Measurements from ENCODE around the gene EEF1A2. TPM values are rescaled to one million over a fixed set of nuclear protein-coding genes. Genes with fewer than 3 reads are reported as not detected.

EEF1A2 gene
- total RNA-seq, 4 donors from 2014 or later, result 1.1 to 1.5 TPM; not detected in 2

DNA sequence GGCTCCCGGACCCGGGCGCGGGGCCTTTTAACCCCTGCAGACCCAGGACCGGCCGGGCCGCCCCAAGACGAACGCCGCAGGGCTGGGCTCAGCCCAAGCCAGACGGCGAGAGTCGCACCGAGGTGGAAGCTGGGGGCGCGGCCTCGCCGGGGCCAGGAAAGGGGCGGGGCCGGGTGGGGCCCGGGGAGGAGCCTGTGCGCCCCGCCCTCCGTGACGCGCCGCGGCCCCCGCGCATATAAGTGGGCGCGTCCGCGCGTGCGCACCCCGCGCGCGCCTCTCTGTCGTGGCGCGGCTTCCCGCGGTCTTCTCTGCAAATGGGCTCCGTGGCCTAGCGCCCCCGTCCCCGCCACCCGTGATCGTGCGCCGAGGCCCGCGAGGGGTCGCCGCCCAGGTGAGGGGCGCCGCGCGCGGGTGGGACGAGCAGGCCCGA, 21.6 kb upstream of the EEF1A2 start, which contains the start of gene PPDPF:
Gene PPDPF (plus strand): TSS at position 262 of the 430 bp plus-strand sequence. CDS start 544 bp downstream, outside the sequence.
- DNase-seq, result peak; percentile 80 to 83
- H3K27me3 ChIP-seq, result no peaks in the 10 kb centered on the region
- peak within 1 kb of the TSS; percentile 77 to 94 for H3K4me3 ChIP-seq
- H3K36me3 ChIP-seq, result no peaks in the 10 kb centered on the region
- intact Hi-C loops (cut with DNase I; ENCODE audit: low total_unique reads), result no loop called here
- peaks cover 0 to 26% of the 10 kb centered on the region in 2 donors for H3K4me1 ChIP-seq
- peak within 1 kb of the TSS; percentile 90 to 93 for H3K27ac ChIP-seq
- no peaks in the 10 kb centered on the region for H3K9me3 ChIP-seq
- TF ChIP-seq, protein P1, sequence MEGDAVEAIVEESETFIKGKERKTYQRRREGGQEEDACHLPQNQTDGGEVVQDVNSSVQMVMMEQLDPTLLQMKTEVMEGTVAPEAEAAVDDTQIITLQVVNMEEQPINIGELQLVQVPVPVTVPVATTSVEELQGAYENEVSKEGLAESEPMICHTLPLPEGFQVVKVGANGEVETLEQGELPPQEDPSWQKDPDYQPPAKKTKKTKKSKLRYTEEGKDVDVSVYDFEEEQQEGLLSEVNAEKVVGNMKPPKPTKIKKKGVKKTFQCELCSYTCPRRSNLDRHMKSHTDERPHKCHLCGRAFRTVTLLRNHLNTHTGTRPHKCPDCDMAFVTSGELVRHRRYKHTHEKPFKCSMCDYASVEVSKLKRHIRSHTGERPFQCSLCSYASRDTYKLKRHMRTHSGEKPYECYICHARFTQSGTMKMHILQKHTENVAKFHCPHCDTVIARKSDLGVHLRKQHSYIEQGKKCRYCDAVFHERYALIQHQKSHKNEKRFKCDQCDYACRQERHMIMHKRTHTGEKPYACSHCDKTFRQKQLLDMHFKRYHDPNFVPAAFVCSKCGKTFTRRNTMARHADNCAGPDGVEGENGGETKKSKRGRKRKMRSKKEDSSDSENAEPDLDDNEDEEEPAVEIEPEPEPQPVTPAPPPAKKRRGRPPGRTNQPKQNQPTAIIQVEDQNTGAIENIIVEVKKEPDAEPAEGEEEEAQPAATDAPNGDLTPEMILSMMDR (IDR thresholded peaks at IDR 0.05), result no peak
- TF ChIP-seq POLR2A (IDR thresholded peaks at IDR 0.05), result peak; percentile 78 to 97

GRCh38 chr20:63519668-63520503, 21.0 kb upstream of the EEF1A2 start:
- peak; percentile 61 to 74 for DNase-seq

GRCh38 chr20:63518946-63519667, 20.2 kb upstream of the EEF1A2 start:
- H3K27ac ChIP-seq, result peak overlapping the region; percentile 90 to 93
- H3K4me3 ChIP-seq, result peak overlapping the region; percentile 77 to 94
- no peaks in the 10 kb centered on the region for H3K9me3 ChIP-seq
- no peak for TF ChIP-seq POLR2A (IDR thresholded peaks at IDR 0.05)
- TF ChIP-seq, protein P1 (IDR thresholded peaks at IDR 0.05), result no peak
- no peaks in the 10 kb centered on the region for H3K36me3 ChIP-seq
- intact Hi-C loops (cut with DNase I; ENCODE audit: low total_unique reads), result no loop called here
- DNase-seq, result peak in 1 of 2 donors; percentile 26
- peaks cover 0 to 26% of the 10 kb centered on the region in 2 donors for H3K4me1 ChIP-seq
- H3K27me3 ChIP-seq, result no peaks in the 10 kb centered on the region

More at GRCh38 chr20:63519668-63520503, 21.0 kb upstream of the EEF1A2 start:
- intact Hi-C loops (cut with DNase I; ENCODE audit: low total_unique reads), result no loop called here
- TF ChIP-seq, protein P1 (IDR thresholded peaks at IDR 0.05), result peak in 1 of 4 experiments; percentile 28
- TF ChIP-seq POLR2A (IDR thresholded peaks at IDR 0.05), result no peak
- Histone ChIP-seq H3K9me3 (no peaks in the 10 kb centered on the region), H3K4me1 (peaks cover 0 to 26% of the 10 kb centered on the region in 2 donors), H3K27ac (peak overlapping the region; percentile 90 to 93), H3K27me3 (no peaks in the 10 kb centered on the region), H3K4me3 (peak overlapping the region; percentile 77 to 94), H3K36me3 (no peaks in the 10 kb centered on the region)

DNA sequence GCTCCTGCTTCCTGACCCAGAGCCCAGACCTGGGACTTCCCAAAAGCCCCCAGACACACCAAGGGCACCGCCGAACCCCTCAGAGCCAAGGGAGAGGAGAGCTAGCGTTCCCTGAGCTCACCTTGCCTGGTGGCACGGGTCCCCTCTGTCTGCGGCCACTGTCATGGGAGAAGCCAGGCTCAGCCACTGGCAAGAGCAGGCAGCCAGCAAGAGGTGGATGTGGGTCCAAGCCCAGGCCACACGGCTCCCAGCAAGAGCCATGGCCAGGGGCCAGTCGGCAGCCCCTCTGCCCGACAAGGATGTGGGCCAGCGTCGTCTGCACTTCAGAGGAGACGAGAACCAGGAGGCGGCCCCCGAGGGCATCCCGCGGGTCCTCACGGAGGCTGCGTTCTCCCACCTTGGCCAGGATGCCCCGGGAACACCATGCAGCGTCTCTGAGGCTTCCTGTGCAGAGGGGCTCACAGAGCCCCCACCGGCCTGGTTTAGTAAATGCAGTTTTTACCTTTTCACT, 19.5 kb upstream of the EEF1A2 start:
- TF ChIP-seq, protein P1 (IDR thresholded peaks at IDR 0.05), result no peak
- no peak overlapping the region for H3K27ac ChIP-seq
- no peaks in the 10 kb centered on the region for H3K9me3 ChIP-seq
- no peaks in the 10 kb centered on the region for H3K27me3 ChIP-seq
- H3K36me3 ChIP-seq, result no peaks in the 10 kb centered on the region
- H3K4me1 ChIP-seq, result peaks cover 0 to 26% of the 10 kb centered on the region in 2 donors
- peak in 1 of 2 donors; percentile 20 for DNase-seq
- no peak overlapping the region for H3K4me3 ChIP-seq
- intact Hi-C loops (cut with DNase I; ENCODE audit: low total_unique reads), result no loop called here

All from uterus (tissue), 4 donors.